NCI-H146 (cell line): Measurements from ENCODE around the gene KLHL42.
A peak's percentile ranks its signal among the peaks of the same experiment; 100 is the strongest.
"Not testable (repeated sequence)": the region's sequence is repeated elsewhere in the genome, so short reads cannot be mapped to it uniquely, and the experiment has no call there.

Experiments
- DNase-seq: peaks from one replicate; lab custom pipeline; 2025; lab: John Stamatoyannopoulos, UW

Gene KLHL42

GRCh38 chr12:27817766-27818165, 37.7 kb downstream of the KLHL42 start:
- no peak for DNase-seq

- peak; percentile 92 for DNase-seq
Measured at GRCh38 chr12:27818401-27818918, 38.4 kb downstream of the KLHL42 start.

- no peak for DNase-seq
Measured at GRCh38 chr12:27820564-27820963, 40.5 kb downstream of the KLHL42 start.

- peak; percentile 69 for DNase-seq
Measured at GRCh38 chr12:27821259-27821973, 41.4 kb downstream of the KLHL42 start.

- no peak for DNase-seq
Measured at GRCh38 chr12:27822076-27822712, 42.2 kb downstream of the KLHL42 start.

- DNase-seq = no peak
Measured at GRCh38 chr12:27823038-27823437, 43.0 kb downstream of the KLHL42 start.

GRCh38 chr12:27824126-27824842, 44.3 kb downstream of the KLHL42 start:
- DNase-seq = no peak

GRCh38 chr12:27826076-27826475, 46.0 kb downstream of the KLHL42 start:
- DNase-seq = no peak

- DNase-seq = no peak
Measured at GRCh38 chr12:27828196-27828595, 48.2 kb downstream of the KLHL42 start.

GRCh38 chr12:27838543-27839185, 58.6 kb downstream of the KLHL42 start:
- DNase-seq = no peak

GRCh38 chr12:27840229-27840999, 60.4 kb downstream of the KLHL42 start:
- no peak for DNase-seq

GRCh38 chr12:27841392-27841882, 61.4 kb downstream of the KLHL42 start:
- no peak for DNase-seq

- no peak for DNase-seq
Measured at GRCh38 chr12:27843714-27844245, 63.7 kb downstream of the KLHL42 start.

GRCh38 chr12:27844366-27845090, 64.5 kb downstream of the KLHL42 start:
- no peak for DNase-seq

GRCh38 chr12:27845187-27845586, 65.2 kb downstream of the KLHL42 start:
- DNase-seq = no peak

- not testable (repeated sequence) for DNase-seq
Measured at GRCh38 chr12:27845706-27846105, 65.7 kb downstream of the KLHL42 start.

GRCh38 chr12:27847293-27847692, 67.3 kb downstream of the KLHL42 start:
- DNase-seq = not testable (repeated sequence)

- DNase-seq = no peak
Measured at GRCh38 chr12:27851311-27851710, 71.3 kb downstream of the KLHL42 start.

GRCh38 chr12:27852117-27852516, 72.1 kb downstream of the KLHL42 start:
- no peak for DNase-seq
